Measurements from ENCODE around the gene ALB. TPM values are rescaled to one million over a fixed set of nuclear protein-coding genes. Genes with fewer than 3 reads are reported as not detected.

ALB gene
- total RNA-seq, 2 experiments from 2014 or later: not detected

- H3K4me3 Mint-ChIP-seq: no peak overlapping the region
- DNase-seq: no peak
- no peaks in the 10 kb centered on the region for H3K4me1 Mint-ChIP-seq (ENCODE audit: low read depth)
- POLR2A ChIA-PET: no interaction called here
- intact Hi-C loops (cut with micrococcal nuclease): no loop called here
- no peaks in the 10 kb centered on the region for H3K36me3 Mint-ChIP-seq
- no peaks in the 10 kb centered on the region for H3K27me3 Mint-ChIP-seq
- H3K27ac Mint-ChIP-seq: no peak overlapping the region
- H3K9me3 Mint-ChIP-seq: no peaks in the 10 kb centered on the region
- CTCF ChIA-PET: no interaction called here
These were observed 7.0 kb downstream of the ALB start for GRCh38 chr4:73410916-73411730.

- Mint-ChIP-seq H3K27ac (no peak overlapping the region), H3K36me3 (no peaks in the 10 kb centered on the region), H3K4me3 (no peak overlapping the region), H3K9me3 (no peaks in the 10 kb centered on the region), H3K27me3 (no peaks in the 10 kb centered on the region), H3K4me1 (ENCODE audit: low read depth) (no peaks in the 10 kb centered on the region)
- CTCF ChIA-PET: no interaction called here
- intact Hi-C loops (cut with micrococcal nuclease): no loop called here
- POLR2A ChIA-PET: no interaction called here
- DNase-seq: no peak
These were observed 7.8 kb downstream of the ALB start for GRCh38 chr4:73411731-73412414.

GRCh38 chr4:73413294-73413755 lies 9.2 kb downstream of the ALB start:
- no peak for DNase-seq
- H3K4me3 Mint-ChIP-seq: no peak overlapping the region
- intact Hi-C loops (cut with micrococcal nuclease): no loop called here
- ChIA-PET POLR2A (no interaction called here), CTCF (no interaction called here)
- H3K9me3 Mint-ChIP-seq: no peaks in the 10 kb centered on the region
- H3K36me3 Mint-ChIP-seq: no peaks in the 10 kb centered on the region
- H3K4me1 Mint-ChIP-seq (ENCODE audit: low read depth): no peaks in the 10 kb centered on the region
- H3K27ac Mint-ChIP-seq: no peak overlapping the region
- no peaks in the 10 kb centered on the region for H3K27me3 Mint-ChIP-seq

GRCh38 chr4:73414936-73415271 lies 10.8 kb downstream of the ALB start:
- ChIA-PET POLR2A (no interaction called here), CTCF (no interaction called here)
- no peaks in the 10 kb centered on the region for H3K36me3 Mint-ChIP-seq
- H3K9me3 Mint-ChIP-seq: no peaks in the 10 kb centered on the region
- intact Hi-C loops (cut with micrococcal nuclease): no loop called here
- H3K27ac Mint-ChIP-seq: no peak overlapping the region
- DNase-seq: no peak
- H3K4me1 Mint-ChIP-seq (ENCODE audit: low read depth): no peaks in the 10 kb centered on the region
- H3K4me3 Mint-ChIP-seq: no peak overlapping the region
- H3K27me3 Mint-ChIP-seq: no peaks in the 10 kb centered on the region

- intact Hi-C loops (cut with micrococcal nuclease): no loop called here
- H3K4me3 Mint-ChIP-seq: no peak overlapping the region
- DNase-seq: no peak
- CTCF ChIA-PET: no interaction called here
- POLR2A ChIA-PET: no interaction called here
- no peaks in the 10 kb centered on the region for H3K9me3 Mint-ChIP-seq
- no peaks in the 10 kb centered on the region for H3K27me3 Mint-ChIP-seq
- no peaks in the 10 kb centered on the region for H3K36me3 Mint-ChIP-seq
- H3K4me1 Mint-ChIP-seq (ENCODE audit: low read depth): no peaks in the 10 kb centered on the region
- H3K27ac Mint-ChIP-seq: no peak overlapping the region
These were observed 11.7 kb downstream of the ALB start for GRCh38 chr4:73415807-73416238.

GRCh38 chr4:73416423-73417087 lies 12.5 kb downstream of the ALB start:
- intact Hi-C loops (cut with micrococcal nuclease): no loop called here
- DNase-seq: no peak
- CTCF ChIA-PET: no interaction called here
- H3K9me3 Mint-ChIP-seq: no peaks in the 10 kb centered on the region
- H3K4me1 Mint-ChIP-seq (ENCODE audit: low read depth): no peaks in the 10 kb centered on the region
- no peak overlapping the region for H3K4me3 Mint-ChIP-seq
- H3K27ac Mint-ChIP-seq: no peak overlapping the region
- no peaks in the 10 kb centered on the region for H3K27me3 Mint-ChIP-seq
- POLR2A ChIA-PET: no interaction called here
- H3K36me3 Mint-ChIP-seq: no peaks in the 10 kb centered on the region

- no peak overlapping the region for H3K4me3 Mint-ChIP-seq
- DNase-seq: no peak
- CTCF ChIA-PET: interaction anchor here (1.0 kb wide), 1 partner anchor 29 kb away, joined by 3 read pairs; no protein-coding TSS in a partner anchor
These were observed 13.3 kb downstream of the ALB start for GRCh38 chr4:73417342-73417741.

GRCh38 chr4:73417973-73418372 lies 13.9 kb downstream of the ALB start:
- Mint-ChIP-seq H3K9me3 (no peaks in the 10 kb centered on the region), H3K27ac (no peak overlapping the region), H3K36me3 (no peaks in the 10 kb centered on the region), H3K27me3 (no peaks in the 10 kb centered on the region), H3K4me1 (ENCODE audit: low read depth) (no peaks in the 10 kb centered on the region), H3K4me3 (no peak overlapping the region)
- CTCF ChIA-PET: interaction anchor here (1.0 kb wide), 1 partner anchor 28 kb away, joined by 3 read pairs; no protein-coding TSS in a partner anchor
- no peak for DNase-seq
- POLR2A ChIA-PET: no interaction called here
- intact Hi-C loops (cut with micrococcal nuclease): no loop called here

More at GRCh38 chr4:73417342-73417741, 13.3 kb downstream of the ALB start:
- H3K27me3 Mint-ChIP-seq: no peaks in the 10 kb centered on the region
- H3K4me1 Mint-ChIP-seq (ENCODE audit: low read depth): no peaks in the 10 kb centered on the region
- no peak overlapping the region for H3K27ac Mint-ChIP-seq
- no peaks in the 10 kb centered on the region for H3K9me3 Mint-ChIP-seq
- POLR2A ChIA-PET: no interaction called here
- H3K36me3 Mint-ChIP-seq: no peaks in the 10 kb centered on the region
- intact Hi-C loops (cut with micrococcal nuclease): no loop called here

GRCh38 chr4:73418677-73419076 lies 14.6 kb downstream of the ALB start:
- no peaks in the 10 kb centered on the region for H3K36me3 Mint-ChIP-seq
- no peaks in the 10 kb centered on the region for H3K27me3 Mint-ChIP-seq
- H3K4me1 Mint-ChIP-seq (ENCODE audit: low read depth): no peaks in the 10 kb centered on the region
- intact Hi-C loops (cut with micrococcal nuclease): no loop called here
- H3K27ac Mint-ChIP-seq: no peak overlapping the region
- DNase-seq: no peak
- no peaks in the 10 kb centered on the region for H3K9me3 Mint-ChIP-seq
- H3K4me3 Mint-ChIP-seq: no peak overlapping the region
- ChIA-PET POLR2A (no interaction called here), CTCF (no interaction called here)

- DNase-seq: no peak
- no peak overlapping the region for H3K4me3 Mint-ChIP-seq
- intact Hi-C loops (cut with micrococcal nuclease): no loop called here
- ChIA-PET CTCF (no interaction called here), POLR2A (no interaction called here)
- no peak overlapping the region for H3K27ac Mint-ChIP-seq
- H3K9me3 Mint-ChIP-seq: no peaks in the 10 kb centered on the region
- H3K36me3 Mint-ChIP-seq: no peaks in the 10 kb centered on the region
- H3K4me1 Mint-ChIP-seq (ENCODE audit: low read depth): no peaks in the 10 kb centered on the region
- H3K27me3 Mint-ChIP-seq: no peaks in the 10 kb centered on the region
These were observed 15.3 kb downstream of the ALB start for GRCh38 chr4:73419106-73420038.

GRCh38 chr4:73420615-73421014 lies 16.5 kb downstream of the ALB start:
- intact Hi-C loops (cut with micrococcal nuclease): no loop called here
- Mint-ChIP-seq H3K27me3 (no peaks in the 10 kb centered on the region), H3K36me3 (no peaks in the 10 kb centered on the region), H3K27ac (no peak overlapping the region), H3K9me3 (no peaks in the 10 kb centered on the region), H3K4me1 (ENCODE audit: low read depth) (no peaks in the 10 kb centered on the region), H3K4me3 (no peak overlapping the region)
- ChIA-PET POLR2A (no interaction called here), CTCF (no interaction called here)
- DNase-seq: no peak
